ENCODE results near the gene CCDC33. TPM values are rescaled to one million over a fixed set of nuclear protein-coding genes. Genes with fewer than 3 reads are reported as not detected.
A peak's percentile ranks its signal among the peaks of the same experiment; 100 is the strongest.

CCDC33 gene
- polyA plus RNA-seq, 1 of the 3 experiments (the other 2 are of a cell fraction): 4.0 TPM

DNA sequence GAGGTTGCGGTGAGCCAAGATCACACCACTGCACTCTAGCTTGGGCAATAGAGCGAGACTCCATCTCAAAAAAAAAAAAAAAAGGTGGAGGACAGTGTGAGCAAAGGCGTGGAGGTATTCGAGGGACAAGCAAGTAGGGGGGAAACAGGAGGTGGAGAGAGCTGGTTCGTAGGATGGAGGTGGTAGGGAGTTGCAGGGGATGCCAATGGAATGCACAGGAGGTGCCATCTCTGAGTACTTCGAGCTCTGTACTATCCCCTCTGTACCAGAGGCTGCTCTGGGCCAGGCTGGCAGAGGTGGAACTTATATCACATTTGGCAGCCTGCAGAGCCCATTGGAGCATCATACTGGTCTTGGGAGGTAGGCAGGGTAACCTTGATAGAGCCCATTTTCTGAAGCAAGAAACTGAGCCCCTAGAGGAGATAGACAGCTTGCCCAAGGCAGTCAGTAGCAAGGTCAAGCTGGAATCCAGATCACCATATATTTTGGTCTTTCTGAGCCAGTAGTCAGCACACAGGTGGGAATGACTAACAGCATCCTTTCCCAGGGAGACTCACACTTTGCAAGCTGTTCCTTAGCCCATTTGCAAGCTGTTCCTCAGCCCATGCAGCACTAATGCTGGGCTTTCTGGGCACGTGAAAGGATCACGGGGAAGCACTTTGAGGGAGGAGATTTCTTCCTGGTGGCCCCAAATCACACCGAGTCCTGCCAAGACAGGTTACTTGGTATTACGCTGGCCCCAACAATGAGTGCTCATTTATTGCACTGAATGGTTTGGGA lies 9.2 kb upstream of the CCDC33 start:
- H3K27me3 ChIP-seq (ENCODE audit: insufficient read depth): no peaks in the 10 kb centered on the region
- 94% methylated on average over 8 of the region's 10 CpGs for WGBS (ENCODE audit: low lambda C conversion rate)
- CTCF ChIA-PET: interaction anchor here (0.9 to 1.7 kb wide), 7 partner anchors 16 to 81 kb away, joined by 3 to 8 read pairs (median 6); no protein-coding TSS in a partner anchor

DNA sequence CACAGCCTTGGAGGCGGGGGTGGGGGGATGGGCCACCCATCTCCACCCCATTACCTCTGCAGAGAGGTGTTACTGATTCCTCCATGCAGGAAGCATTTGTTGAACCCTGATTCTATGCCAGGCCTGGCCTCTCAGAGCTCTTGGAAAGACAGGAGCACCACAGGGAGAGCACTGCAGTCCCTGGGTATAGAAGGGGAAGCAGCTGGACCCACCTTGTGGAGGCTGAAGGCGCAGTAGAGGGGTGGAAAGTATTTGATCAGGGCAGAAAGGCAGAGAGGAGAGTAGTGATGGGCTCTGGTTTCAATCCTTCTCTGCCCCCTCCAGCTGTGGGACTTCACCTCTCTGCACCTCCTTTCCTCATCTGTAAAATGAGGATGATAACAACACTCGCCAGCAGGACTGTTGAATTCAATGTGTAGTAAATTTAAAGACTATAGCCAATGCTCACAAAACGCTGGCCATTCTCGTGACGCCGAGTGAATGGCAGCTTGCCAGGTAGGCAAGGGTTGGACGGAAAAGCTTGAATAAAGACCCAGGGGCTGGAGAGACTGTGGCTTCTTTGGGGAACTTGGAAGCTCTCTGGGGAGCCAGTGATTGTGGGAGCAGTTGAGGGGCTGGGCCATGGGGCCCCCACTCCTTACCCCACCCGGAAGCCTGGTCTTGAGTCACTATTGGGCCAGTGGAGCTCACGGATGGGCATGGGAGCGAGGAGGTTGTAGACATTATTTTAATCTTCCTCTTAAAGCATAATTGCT lies 8.0 kb upstream of the CCDC33 start:
- Histone ChIP-seq H2AFZ (ENCODE audit: low read depth) (peak overlapping the region; percentile 92), H3K27me3 (ENCODE audit: insufficient read depth) (no peaks in the 10 kb centered on the region), H3K9me3 (no peaks in the 10 kb centered on the region), H3K9me2 (no peaks in the 10 kb centered on the region), H3F3A (replicated peaks; ENCODE audit: insufficient read depth) (peaks cover 15% of the 10 kb centered on the region), H3K27ac (ENCODE audit: low read depth in 2 of 2, low read length in 1 of 2) (peak overlapping the region; percentile 72 to 100), H3K4me3 (ENCODE audit: low read depth in 2 of 2, low read length in 1 of 2) (no peak overlapping the region; a peak in 1 of 4 replicates), H3K36me3 (replicated peaks in 1 of 2; ENCODE audit: control insufficient read depth in 1 of 2, insufficient read depth in 2 of 2, low read length in 1 of 2) (no peaks in the 10 kb centered on the region), H3K4me1 (ENCODE audit: control insufficient read depth in 1 of 2, insufficient read depth in 2 of 2, low read depth in 1 of 2, low read length in 1 of 2) (peaks cover 37 to 84% of the 10 kb centered on the region in 2 experiments), H3K9ac (peak overlapping the region; percentile 33; the same call in 1 of the 2 replicates), H3K4me2 (peak overlapping the region; percentile 67), H3K79me2 (ENCODE audit: insufficient read depth) (no peaks in the 10 kb centered on the region), H4K20me1 (ENCODE audit: insufficient read depth) (no peaks in the 10 kb centered on the region)
- CTCF ChIA-PET: interaction anchor here (0.6 to 5.4 kb wide), 17 partner anchors 9 to 100 kb away, joined by 3 to 35 read pairs (median 4); no protein-coding TSS in a partner anchor
- no peak for DNase-seq
- TF ChIP-seq NRF1 (IDR thresholded peaks at IDR 0.05; ENCODE audit: low read depth, low read length) (no peak), NFIC (IDR thresholded peaks at IDR 0.05; ENCODE audit: borderline replicate concordance) (peak; percentile 45), TCF12 (IDR thresholded peaks at IDR 0.05) (no peak), FOXM1 (IDR thresholded peaks at IDR 0.05; ENCODE audit: low read depth) (no peak), JUND (IDR thresholded peaks at IDR 0.05) (no peak), SIN3A (IDR thresholded peaks at IDR 0.05; ENCODE audit: borderline replicate concordance, low read depth, low read length) (no peak)
- TF ChIP-seq, protein P1, sequence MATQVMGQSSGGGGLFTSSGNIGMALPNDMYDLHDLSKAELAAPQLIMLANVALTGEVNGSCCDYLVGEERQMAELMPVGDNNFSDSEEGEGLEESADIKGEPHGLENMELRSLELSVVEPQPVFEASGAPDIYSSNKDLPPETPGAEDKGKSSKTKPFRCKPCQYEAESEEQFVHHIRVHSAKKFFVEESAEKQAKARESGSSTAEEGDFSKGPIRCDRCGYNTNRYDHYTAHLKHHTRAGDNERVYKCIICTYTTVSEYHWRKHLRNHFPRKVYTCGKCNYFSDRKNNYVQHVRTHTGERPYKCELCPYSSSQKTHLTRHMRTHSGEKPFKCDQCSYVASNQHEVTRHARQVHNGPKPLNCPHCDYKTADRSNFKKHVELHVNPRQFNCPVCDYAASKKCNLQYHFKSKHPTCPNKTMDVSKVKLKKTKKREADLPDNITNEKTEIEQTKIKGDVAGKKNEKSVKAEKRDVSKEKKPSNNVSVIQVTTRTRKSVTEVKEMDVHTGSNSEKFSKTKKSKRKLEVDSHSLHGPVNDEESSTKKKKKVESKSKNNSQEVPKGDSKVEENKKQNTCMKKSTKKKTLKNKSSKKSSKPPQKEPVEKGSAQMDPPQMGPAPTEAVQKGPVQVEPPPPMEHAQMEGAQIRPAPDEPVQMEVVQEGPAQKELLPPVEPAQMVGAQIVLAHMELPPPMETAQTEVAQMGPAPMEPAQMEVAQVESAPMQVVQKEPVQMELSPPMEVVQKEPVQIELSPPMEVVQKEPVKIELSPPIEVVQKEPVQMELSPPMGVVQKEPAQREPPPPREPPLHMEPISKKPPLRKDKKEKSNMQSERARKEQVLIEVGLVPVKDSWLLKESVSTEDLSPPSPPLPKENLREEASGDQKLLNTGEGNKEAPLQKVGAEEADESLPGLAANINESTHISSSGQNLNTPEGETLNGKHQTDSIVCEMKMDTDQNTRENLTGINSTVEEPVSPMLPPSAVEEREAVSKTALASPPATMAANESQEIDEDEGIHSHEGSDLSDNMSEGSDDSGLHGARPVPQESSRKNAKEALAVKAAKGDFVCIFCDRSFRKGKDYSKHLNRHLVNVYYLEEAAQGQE (IDR thresholded peaks at IDR 0.05; ENCODE audit: low read depth, low read length): no peak
- POLR2A ChIA-PET: interaction anchor here (0.6 to 1.9 kb wide), 13 partner anchors 12 to 98 kb away, joined by 3 to 12 read pairs (median 4); partner anchors contain the start of genes ISLR2 and STRA6
- WGBS (ENCODE audit: low lambda C conversion rate): 30% methylated on average over 11 of the region's 11 CpGs

More for the DNA sequence above, 9.2 kb upstream of the CCDC33 start:
- H3K4me2 ChIP-seq: peak overlapping the region; percentile 67; the same call in 1 of the 2 replicates
- H3K36me3 ChIP-seq (replicated peaks in 1 of 2; ENCODE audit: control insufficient read depth in 1 of 2, insufficient read depth in 2 of 2, low read length in 1 of 2): no peaks in the 10 kb centered on the region
- TF ChIP-seq RFX5 (IDR thresholded peaks at IDR 0.05; ENCODE audit: low read length): no peak
- TF ChIP-seq TCF12 (IDR thresholded peaks at IDR 0.05): peak; percentile 46; the same call in 1 of the 2 replicates
- no peak for DNase-seq
- H3K4me1 ChIP-seq (ENCODE audit: control insufficient read depth in 1 of 2, insufficient read depth in 2 of 2, low read depth in 1 of 2, low read length in 1 of 2): peaks cover 40 to 92% of the 10 kb centered on the region in 2 experiments
- H3K4me3 ChIP-seq (ENCODE audit: low read depth in 2 of 2, low read length in 1 of 2): no peak overlapping the region
- no peak overlapping the region for H2AFZ ChIP-seq (ENCODE audit: low read depth)
- peaks cover 11% of the 10 kb centered on the region for H3F3A ChIP-seq (replicated peaks; ENCODE audit: insufficient read depth)
- peak overlapping the region in 1 of 2 experiments; percentile 100; a peak in 2 of 4 replicates for H3K27ac ChIP-seq (ENCODE audit: low read depth in 2 of 2, low read length in 1 of 2)
- H3K9me2 ChIP-seq: no peaks in the 10 kb centered on the region
- POLR2A ChIA-PET: no interaction called here
- no peak overlapping the region for H3K9ac ChIP-seq
- H4K20me1 ChIP-seq (ENCODE audit: insufficient read depth): no peaks in the 10 kb centered on the region
- H3K79me2 ChIP-seq (ENCODE audit: insufficient read depth): no peaks in the 10 kb centered on the region
- no peaks in the 10 kb centered on the region for H3K9me3 ChIP-seq
